Measurements from ENCODE around the gene PDE11A.

DNA sequence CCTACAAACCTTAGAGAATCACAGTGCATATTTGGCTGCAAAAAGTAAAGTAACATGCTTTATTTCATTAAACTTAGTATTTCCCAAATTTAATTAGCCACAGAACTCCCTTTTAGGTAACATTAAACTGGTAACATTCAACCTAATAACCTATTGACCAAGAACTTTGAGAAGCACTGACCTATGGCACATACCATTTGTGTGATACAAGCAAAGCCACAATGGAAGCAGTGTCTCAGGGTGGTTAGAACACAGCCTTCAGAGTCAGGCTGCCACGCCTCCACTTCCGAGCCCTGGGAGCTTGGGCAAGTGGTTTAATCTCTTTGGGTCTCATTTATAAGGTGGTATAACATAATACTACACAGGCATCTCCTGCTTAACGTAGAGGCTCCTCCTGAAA, 301.4 kb downstream of the PDE11A start:
- TF ChIP-seq EP300 (IDR thresholded peaks at IDR 0.05), result no peak
- TF ChIP-seq POLR2A (IDR thresholded peaks at IDR 0.05), result no peak
